ENCODE measurements around the gene TIPARP. TPM values are rescaled to one million over a fixed set of nuclear protein-coding genes. Genes with fewer than 3 reads are reported as not detected.

The TIPARP gene
- total and polyA plus RNA-seq, 4 donors: 4.4 to 13.6 (median 8.8) TPM

GRCh38 chr3:156641618-156641975 is 32.8 kb upstream of the TIPARP start:
- H3K9me3 ChIP-seq (ENCODE audit: control insufficient read depth in 4 of 4, low read length in 3 of 4): no peaks in the 10 kb centered on the region
- no peak overlapping the region for H3K9ac ChIP-seq (ENCODE audit: low read depth in 1 of 2, low read length in 2 of 2)
- H3K27me3 ChIP-seq (ENCODE audit: control insufficient read depth in 4 of 4, insufficient read depth in 4 of 4, low read length in 3 of 4): no peaks in the 10 kb centered on the region
- WGBS: 72% methylated on average over 1 of the region's 1 CpG
- no peaks in the 10 kb centered on the region for H3K4me1 ChIP-seq (ENCODE audit: control insufficient read depth in 4 of 4, insufficient read depth in 4 of 4, low read length in 3 of 4)
- TF ChIP-seq TAF1 (conservative IDR thresholded peaks at IDR 0.05) (no peak), SP1 (IDR thresholded peaks at IDR 0.05) (no peak), ZBTB33 (IDR thresholded peaks at IDR 0.05) (no peak), NR2F2 (IDR thresholded peaks at IDR 0.05) (no peak)
- TF ChIP-seq, protein P1, sequence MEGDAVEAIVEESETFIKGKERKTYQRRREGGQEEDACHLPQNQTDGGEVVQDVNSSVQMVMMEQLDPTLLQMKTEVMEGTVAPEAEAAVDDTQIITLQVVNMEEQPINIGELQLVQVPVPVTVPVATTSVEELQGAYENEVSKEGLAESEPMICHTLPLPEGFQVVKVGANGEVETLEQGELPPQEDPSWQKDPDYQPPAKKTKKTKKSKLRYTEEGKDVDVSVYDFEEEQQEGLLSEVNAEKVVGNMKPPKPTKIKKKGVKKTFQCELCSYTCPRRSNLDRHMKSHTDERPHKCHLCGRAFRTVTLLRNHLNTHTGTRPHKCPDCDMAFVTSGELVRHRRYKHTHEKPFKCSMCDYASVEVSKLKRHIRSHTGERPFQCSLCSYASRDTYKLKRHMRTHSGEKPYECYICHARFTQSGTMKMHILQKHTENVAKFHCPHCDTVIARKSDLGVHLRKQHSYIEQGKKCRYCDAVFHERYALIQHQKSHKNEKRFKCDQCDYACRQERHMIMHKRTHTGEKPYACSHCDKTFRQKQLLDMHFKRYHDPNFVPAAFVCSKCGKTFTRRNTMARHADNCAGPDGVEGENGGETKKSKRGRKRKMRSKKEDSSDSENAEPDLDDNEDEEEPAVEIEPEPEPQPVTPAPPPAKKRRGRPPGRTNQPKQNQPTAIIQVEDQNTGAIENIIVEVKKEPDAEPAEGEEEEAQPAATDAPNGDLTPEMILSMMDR (IDR thresholded peaks at IDR 0.05; ENCODE audit: low read depth, low read length, missing input control): no peak
- no peak for DNase-seq (ENCODE audit: low spot score)
- H3K27ac ChIP-seq (ENCODE audit: low read depth in 1 of 2, low read length in 2 of 2): no peak overlapping the region
- no peaks in the 10 kb centered on the region for H3K36me3 ChIP-seq (ENCODE audit: control insufficient read depth in 4 of 4, insufficient read depth in 3 of 4, low read depth in 1 of 4, low read length in 3 of 4)
- H3K4me3 ChIP-seq (ENCODE audit: low read depth in 1 of 3, low read length in 3 of 3): no peak overlapping the region

- DNase-seq (ENCODE audit: low spot score): no peak
- no peak overlapping the region for H3K27ac ChIP-seq (ENCODE audit: low read depth in 1 of 2, low read length in 2 of 2)
- TF ChIP-seq, protein P1 (IDR thresholded peaks at IDR 0.05; ENCODE audit: low read depth, low read length, missing input control): no peak
- TF ChIP-seq REST (IDR thresholded peaks at IDR 0.05) (no peak), SP1 (IDR thresholded peaks at IDR 0.05) (no peak), MAX (IDR thresholded peaks at IDR 0.05) (no peak), YY1 (IDR thresholded peaks at IDR 0.05) (no peak)
- TF ChIP-seq, protein P2, sequence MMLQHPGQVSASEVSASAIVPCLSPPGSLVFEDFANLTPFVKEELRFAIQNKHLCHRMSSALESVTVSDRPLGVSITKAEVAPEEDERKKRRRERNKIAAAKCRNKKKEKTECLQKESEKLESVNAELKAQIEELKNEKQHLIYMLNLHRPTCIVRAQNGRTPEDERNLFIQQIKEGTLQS (IDR thresholded peaks at IDR 0.05): no peak
- no peaks in the 10 kb centered on the region for H3K36me3 ChIP-seq (ENCODE audit: control insufficient read depth in 4 of 4, insufficient read depth in 3 of 4, low read depth in 1 of 4, low read length in 3 of 4)
- WGBS: 76% methylated on average over 8 of the region's 8 CpGs
- H3K9ac ChIP-seq (ENCODE audit: low read depth in 1 of 2, low read length in 2 of 2): no peak overlapping the region
- H3K9me3 ChIP-seq (ENCODE audit: control insufficient read depth in 4 of 4, low read length in 3 of 4): no peaks in the 10 kb centered on the region
- no peaks in the 10 kb centered on the region for H3K4me1 ChIP-seq (ENCODE audit: control insufficient read depth in 4 of 4, insufficient read depth in 4 of 4, low read length in 3 of 4)
- H3K27me3 ChIP-seq (ENCODE audit: control insufficient read depth in 4 of 4, insufficient read depth in 4 of 4, low read length in 3 of 4): no peaks in the 10 kb centered on the region
- H3K4me3 ChIP-seq (ENCODE audit: low read depth in 1 of 3, low read length in 3 of 3): no peak overlapping the region
Measured at GRCh38 chr3:156642750-156643728, 31.4 kb upstream of the TIPARP start.
